SK-N-SH treated with all-trans-retinoic acid at 6 μM for 48 hours (cell line): ENCODE measurements around the gene MYDGF.

Source experiments
- ARNTL ChIP-seq: fragments of 450-650 bp; formaldehyde crosslinking; IDR thresholded peaks from 2 replicates; pipeline ENCODE4 v1.5.0; 2020; ENCODE audit warnings: low read depth, mild to moderate bottlenecking, moderate library complexity, borderline replicate concordance
- BACH2 ChIP-seq: fragments of 250-450 bp; sonication (Bioruptor Pico); IDR thresholded peaks from 2 replicates; pipeline ENCODE4 v1.9.0; 2021; ENCODE audit warnings: mild to moderate bottlenecking, borderline replicate concordance
- RARB ChIP-seq: fragments of 250-450 bp; sonication (Bioruptor Pico); IDR thresholded peaks from 2 replicates; pipeline ENCODE4 v1.8.0; 2021; ENCODE audit warnings: mild to moderate bottlenecking, moderate library complexity
- SNAI2 ChIP-seq: fragments of 250-450 bp; sonication (Bioruptor Pico); IDR thresholded peaks from 2 replicates; pipeline ENCODE4 v1.5.0; 2020; ENCODE audit warnings: mild to moderate bottlenecking, moderate library complexity
- TOX ChIP-seq: fragments of 250-450 bp; sonication (Bioruptor Pico); IDR thresholded peaks from 2 replicates; pipeline ENCODE4 v1.8.0; 2021; ENCODE audit warnings: mild to moderate bottlenecking, moderate library complexity, borderline replicate concordance
- ZFP30 ChIP-seq: fragments of 450-650 bp; formaldehyde crosslinking; IDR thresholded peaks from 2 replicates; pipeline ENCODE4 v1.5.0; 2022; ENCODE audit warnings: mild to moderate bottlenecking, moderate library complexity

- TF ChIP-seq ZFP30 (CRISPR knock-in tag) (no peak), SNAI2 (CRISPR knock-in tag) (no peak), ARNTL (CRISPR knock-in tag) (no peak), BACH2 (no peak), RARB (CRISPR knock-in tag) (no peak), TOX (CRISPR knock-in tag) (no peak)
Measured at GRCh38 chr19:4624733-4625362, 45.3 kb downstream of the MYDGF start.
